GM21529 (cell line): ENCODE measurements around the gene MIF4GD.
A peak's percentile ranks its signal among the peaks of the same experiment; 100 is the strongest.
"Not testable (repeated sequence)": the region's sequence is repeated elsewhere in the genome, so short reads cannot be mapped to it uniquely, and the experiment has no call there.

ENCODE experiments used
- ATAC-seq: cut with Tn5 transposase; IDR thresholded peaks from one replicate; pipeline ENCODE4 v1.9.1; 2021; ENCODE audit not compliant: unreplicated experiment

MIF4GD gene

GRCh38 chr17:75262112-75262606 is 8.9 kb downstream of the MIF4GD start:
- ATAC-seq: peak; percentile 5

- ATAC-seq: peak; percentile 85
Measured at GRCh38 chr17:75261336-75262111, 9.5 kb downstream of the MIF4GD start, which contains the start of the genes GGA3 and MRPS7. TSS of gene GGA3 (minus strand) at chr17:75261606. CDS start at chr17:75261587, 19 bp downstream. TSS of gene MRPS7 (plus strand) at chr17:75261879. CDS start at chr17:75261901, 22 bp downstream.

DNA sequence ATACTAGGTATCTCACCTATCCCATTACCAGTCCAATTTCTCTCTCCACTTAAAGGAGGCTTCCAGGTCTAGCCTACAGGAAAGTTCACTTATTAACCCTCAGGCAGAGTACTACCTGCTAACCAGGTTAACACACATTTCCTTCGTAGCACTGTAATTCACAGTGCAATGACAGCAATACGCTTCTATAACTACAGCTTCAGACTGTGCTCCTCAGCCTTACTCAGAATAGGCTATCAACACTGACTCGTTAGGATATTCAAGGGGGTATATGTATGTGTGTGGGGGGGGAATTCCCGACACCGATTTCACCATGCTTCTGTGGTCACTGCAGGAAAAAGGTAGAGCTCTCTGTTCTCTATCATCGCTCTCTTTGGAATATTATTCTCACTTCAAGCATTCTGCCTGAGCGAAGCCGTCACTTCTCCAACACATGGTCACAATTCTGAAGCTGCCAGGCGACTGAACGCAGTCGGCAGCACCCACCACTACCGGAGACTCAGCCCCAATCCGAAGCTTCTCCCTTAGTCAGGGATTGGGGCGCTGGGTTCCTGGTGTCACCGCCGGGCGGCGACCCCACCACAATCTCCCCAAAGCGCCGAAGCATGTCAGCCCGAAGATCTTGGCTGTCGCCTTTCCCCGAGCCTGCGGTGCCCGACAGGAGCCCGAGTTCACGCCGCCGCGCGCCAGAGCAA is 10.2 kb downstream of the MIF4GD start:
- peak; percentile 25 for ATAC-seq

DNA sequence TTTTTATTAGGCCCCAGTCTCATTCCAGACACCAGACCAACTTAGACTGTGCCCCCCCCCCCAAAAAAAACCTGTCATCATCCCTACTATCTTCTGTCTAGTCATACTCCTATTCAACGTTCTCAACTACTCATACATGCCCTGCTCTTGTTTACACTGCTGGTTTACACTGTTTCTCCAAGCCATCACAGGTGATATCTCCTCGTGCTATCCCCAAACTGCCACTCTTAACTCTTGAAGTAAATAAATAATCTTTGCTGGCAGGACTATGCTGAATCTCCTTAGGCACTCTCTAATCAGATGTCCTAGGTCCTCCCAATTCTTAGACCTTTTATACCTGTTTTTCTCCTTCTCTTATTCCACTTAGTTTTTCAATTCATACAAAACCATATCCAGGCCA is 13.8 kb downstream of the MIF4GD start:
- ATAC-seq: not testable (repeated sequence)

GRCh38 chr17:75255954-75256698 is 14.9 kb downstream of the MIF4GD start:
- not testable (repeated sequence) for ATAC-seq

- no peak for ATAC-seq
Measured at GRCh38 chr17:75252039-75252816, 18.8 kb downstream of the MIF4GD start.

- ATAC-seq: peak; percentile 87
Measured at GRCh38 chr17:75250009-75250471, 21.0 kb downstream of the MIF4GD start.

DNA sequence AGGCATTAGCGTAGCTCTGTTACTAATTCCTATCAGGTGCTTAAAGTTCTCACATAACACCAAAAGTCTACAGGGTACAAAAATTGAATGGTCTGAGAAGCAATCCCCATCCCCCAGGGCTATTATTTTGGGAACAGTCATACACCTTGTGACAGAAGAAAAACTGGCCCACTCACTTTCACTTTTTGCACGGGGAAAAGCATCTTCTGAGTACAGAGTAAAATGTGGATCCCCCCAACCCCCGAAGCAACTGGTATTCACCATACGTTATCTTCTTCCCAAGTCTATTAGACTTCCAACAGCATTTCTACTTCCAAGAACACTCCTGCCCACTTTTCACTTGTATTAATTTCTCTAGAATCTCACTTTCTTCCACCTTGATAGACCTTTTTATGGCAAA is 21.5 kb downstream of the MIF4GD start:
- ATAC-seq: no peak

DNA sequence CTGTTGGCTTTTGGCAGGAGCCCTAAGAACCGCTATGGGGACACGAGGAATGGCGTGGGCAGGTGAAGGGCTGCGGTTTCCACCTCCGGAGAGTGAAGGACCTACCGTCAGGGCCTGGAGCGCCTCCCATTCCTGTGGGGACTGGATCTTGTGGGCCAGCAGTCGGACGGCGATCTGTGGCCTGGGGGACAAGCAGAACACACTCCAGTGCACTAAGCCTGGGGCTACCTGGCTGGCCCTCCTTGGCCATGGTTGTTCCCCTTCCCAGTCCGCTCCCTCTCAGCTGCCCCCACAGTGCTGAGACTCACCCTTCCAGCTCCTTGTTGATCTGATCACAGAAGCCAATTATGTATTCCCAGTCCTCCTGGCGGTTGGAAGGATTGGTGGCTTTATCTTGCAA is 24.6 kb downstream of the MIF4GD start:
- no peak for ATAC-seq

GRCh38 chr17:75245011-75245410 is 26.0 kb downstream of the MIF4GD start:
- ATAC-seq: no peak

GRCh38 chr17:75244133-75244866 is 26.7 kb downstream of the MIF4GD start:
- ATAC-seq: no peak

GRCh38 chr17:75242461-75243042 is 28.5 kb downstream of the MIF4GD start:
- ATAC-seq: no peak

- no peak for ATAC-seq
Measured at GRCh38 chr17:75241996-75242460, 29.0 kb downstream of the MIF4GD start.

GRCh38 chr17:75241502-75241901 is 29.5 kb downstream of the MIF4GD start:
- no peak for ATAC-seq

- ATAC-seq: no peak
Measured at GRCh38 chr17:75241143-75241430, 29.9 kb downstream of the MIF4GD start.

GRCh38 chr17:75240394-75241142 is 30.5 kb downstream of the MIF4GD start:
- no peak for ATAC-seq

- no peak for ATAC-seq
Measured at GRCh38 chr17:75239778-75240393, 31.1 kb downstream of the MIF4GD start.

- ATAC-seq: no peak
Measured at GRCh38 chr17:75239214-75239613, 31.8 kb downstream of the MIF4GD start.
